ENCODE data around the gene TPM2. TPM values are rescaled to one million over a fixed set of nuclear protein-coding genes. Genes with fewer than 3 reads are reported as not detected.

The TPM2 gene
- total and polyA plus RNA-seq, 2 donors (not counting 1 experiment from before 2014, with no cell fraction given), result 2.4 to 6.3 TPM

GRCh38 chr9:35657546-35658136 lies 32.1 kb downstream of the TPM2 start, which contains the start of gene RMRP:
Gene RMRP, minus strand, starts transcription at chr9:35658019.
- Mint-ChIP-seq H3K9me3 (ENCODE audit: insufficient read depth) (no peaks in the 10 kb centered on the region), H3K4me1 (peaks cover 66% of the 10 kb centered on the region), H3K4me3 (peak within 1 kb of the TSS; percentile 94), H3K27me3 (no peaks in the 10 kb centered on the region), H3K27ac (peak within 1 kb of the TSS; percentile 97)
- WGBS (ENCODE audit: insufficient coverage), result under 1% methylated on average over 39 of the region's 42 CpGs
- Histone ChIP-seq H3K4me2 (replicated peaks; ENCODE audit: low read depth, low read length, poor library complexity, severe bottlenecking) (peak within 1 kb of the TSS; percentile 91), H4K20me1 (ENCODE audit: control insufficient read depth, insufficient read depth, low read length, poor library complexity, severe bottlenecking) (no peaks in the 10 kb centered on the region), H3K27me3 (replicated peaks in 1 of 4; ENCODE audit: control extremely low read depth in 1 of 4, control insufficient read depth in 3 of 4, insufficient read depth in 4 of 4, low read length in 3 of 4) (no peaks in the 10 kb centered on the region), H3K36me3 (replicated peaks in 1 of 2; ENCODE audit: control extremely low read depth in 1 of 2, control insufficient read depth in 1 of 2, extremely low read depth in 1 of 2, insufficient read depth in 2 of 2, low read length in 1 of 2) (peaks cover 0 to 14% of the 10 kb centered on the region in 2 experiments), H3K4me3 (ENCODE audit: control extremely low read depth in 1 of 5, extremely low read depth in 1 of 5, insufficient read depth in 1 of 5, low read depth in 2 of 5, low read length in 4 of 5) (peak within 1 kb of the TSS; percentile 84 to 93 (median 87)), H2AFZ (ENCODE audit: insufficient read depth, low read depth, low read length, poor library complexity, severe bottlenecking) (peak within 1 kb of the TSS; percentile 86), H3K4me1 (ENCODE audit: control insufficient read depth in 2 of 2, insufficient read depth in 2 of 2, low read length in 2 of 2) (peaks cover 39 to 62% of the 10 kb centered on the region in 2 donors), H3K9me3 (ENCODE audit: control extremely low read depth in 1 of 3, control insufficient read depth in 2 of 3, insufficient read depth in 1 of 3, low read length in 2 of 3) (peaks cover 0 to 3% (median 0%) of the 10 kb centered on the region in 3 donors), H3K27ac (ENCODE audit: low read length in 2 of 2) (peak within 1 kb of the TSS; percentile 99 to 100), H3K79me2 (ENCODE audit: control insufficient read depth, insufficient read depth, low read length) (peaks cover 22% of the 10 kb centered on the region), H3K9ac (ENCODE audit: low read length) (peak within 1 kb of the TSS; percentile 84)
- ATAC-seq (ENCODE audit: low read depth) (peak; percentile 79), DNase-seq (peak; percentile 97)
- intact Hi-C loops (cut with micrococcal nuclease), result loop anchor here (1.0 to 5.0 kb wide), 9 partner anchors 11 to 540 kb away; partner anchors contain the start of genes ATOSB, CREB3, FAM221B and TLN1
- CTCF ChIA-PET, result interaction anchor here (0.6 to 15.0 kb wide), 26 partner anchors 9 to 224 kb away, joined by 3 to 268 read pairs (median 6); partner anchors contain the start of genes CA9, CD72, CREB3 and HINT2
- POLR2A ChIA-PET, result interaction anchor here (0.8 to 4.6 kb wide), 19 partner anchors 9 to 578 kb away, joined by 3 to 62 read pairs (median 6); partner anchors contain the start of genes CD72, CREB3, FANCG and GBA2
- no peak for TF ChIP-seq EZH2 (IDR thresholded peaks at IDR 0.05; ENCODE audit: borderline replicate concordance, insufficient read depth, low read depth, low read length, poor library complexity, severe bottlenecking)
- TF ChIP-seq CTCF (IDR thresholded peaks at IDR 0.05), result no peak
